NCI-H1694 (cell line): Measurements from ENCODE around the gene LEFTY2.
"Not testable (repeated sequence)": the region's sequence is repeated elsewhere in the genome, so short reads cannot be mapped to it uniquely, and the experiment has no call there.

Source experiments
- DNase-seq: peaks from one replicate; lab custom pipeline; 2025; lab: John Stamatoyannopoulos, UW

The LEFTY2 gene

GRCh38 chr1:225941187-225941941, at the start of gene LEFTY2:
Gene LEFTY2, minus strand, starts transcription at chr1:225941220. Its CDS starts 80 bp downstream, at chr1:225941140.
- no peak for DNase-seq

DNA sequence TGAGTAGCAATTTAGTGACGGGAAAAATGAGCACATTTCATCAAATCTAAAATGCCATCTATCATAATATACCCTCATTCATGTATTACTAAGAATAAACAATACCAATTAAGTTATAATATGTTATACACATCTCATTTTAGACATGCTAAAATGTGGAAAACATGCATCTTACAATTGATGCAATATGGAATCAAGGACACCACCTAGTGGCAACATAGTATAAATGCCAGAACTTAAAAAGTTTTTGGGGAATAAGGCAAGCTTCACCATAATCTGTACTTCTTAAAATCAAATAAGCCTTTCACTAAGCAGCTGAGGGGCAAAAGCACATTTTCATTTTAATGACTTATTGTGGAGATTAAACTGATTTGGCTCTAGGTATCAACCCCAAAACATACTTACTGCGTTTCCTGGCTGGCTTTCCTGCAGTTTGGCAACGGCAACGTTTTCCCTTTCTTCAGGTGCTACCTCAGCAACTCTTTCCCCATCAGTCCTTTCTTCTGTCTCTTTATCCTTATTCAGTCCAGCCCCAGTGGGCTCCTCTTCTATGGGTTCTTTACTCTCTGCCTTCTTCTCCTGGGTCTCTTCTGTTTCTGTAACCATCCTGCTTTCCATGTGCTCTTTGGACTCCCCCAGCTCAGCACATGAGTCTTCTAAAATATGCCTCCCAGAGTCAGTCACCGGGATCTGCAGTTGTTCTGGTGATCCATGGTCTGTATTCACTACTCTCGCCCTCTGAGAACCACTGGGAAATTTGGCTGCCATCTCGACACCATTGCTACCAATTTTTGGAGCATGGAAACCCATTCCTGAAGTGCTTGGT, 46.7 kb upstream of the LEFTY2 start:
- DNase-seq, result peak; percentile 40

GRCh38 chr1:225981714-225982113, 40.7 kb upstream of the LEFTY2 start:
- no peak for DNase-seq

DNA sequence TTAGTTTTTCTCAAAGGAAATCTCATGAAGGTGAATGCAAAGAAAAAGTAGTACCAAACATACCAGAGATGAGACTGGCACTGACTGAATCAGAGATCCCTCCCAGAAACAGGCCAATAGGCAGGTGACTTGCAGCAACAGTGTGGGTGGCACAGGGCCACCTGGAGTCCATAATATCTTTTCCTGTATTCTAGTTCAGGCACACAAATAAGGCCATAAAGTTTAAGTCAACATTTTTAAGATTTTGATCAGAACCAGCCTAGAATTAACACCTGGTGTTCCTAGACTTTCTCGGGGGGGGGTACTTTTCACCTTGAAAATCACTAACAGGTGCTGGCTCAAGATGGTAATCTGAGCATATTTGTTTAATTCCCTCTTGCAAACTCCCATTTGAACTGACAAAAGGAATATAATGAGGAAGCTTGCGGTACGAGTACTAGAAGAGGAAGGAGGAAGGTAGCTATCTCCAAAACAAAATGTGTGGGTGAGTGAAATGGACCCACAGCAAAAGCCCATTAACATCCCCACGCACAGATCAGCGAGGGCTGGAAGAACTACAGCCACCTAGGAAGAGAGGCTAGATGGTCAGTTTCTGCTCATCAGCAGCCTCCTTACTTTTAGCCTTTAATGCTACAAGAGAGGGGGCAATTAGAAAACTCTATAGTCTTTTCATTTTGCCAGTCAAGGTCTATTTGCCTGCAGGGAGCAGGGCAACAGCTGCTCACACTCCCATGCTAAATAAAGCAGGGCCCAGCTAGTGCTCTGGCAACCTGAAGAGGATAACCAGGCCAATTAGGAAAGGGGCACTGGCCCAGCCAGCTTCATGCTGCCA, 39.2 kb upstream of the LEFTY2 start:
- DNase-seq, result no peak

GRCh38 chr1:225979421-225979820, 38.4 kb upstream of the LEFTY2 start:
- no peak for DNase-seq

DNA sequence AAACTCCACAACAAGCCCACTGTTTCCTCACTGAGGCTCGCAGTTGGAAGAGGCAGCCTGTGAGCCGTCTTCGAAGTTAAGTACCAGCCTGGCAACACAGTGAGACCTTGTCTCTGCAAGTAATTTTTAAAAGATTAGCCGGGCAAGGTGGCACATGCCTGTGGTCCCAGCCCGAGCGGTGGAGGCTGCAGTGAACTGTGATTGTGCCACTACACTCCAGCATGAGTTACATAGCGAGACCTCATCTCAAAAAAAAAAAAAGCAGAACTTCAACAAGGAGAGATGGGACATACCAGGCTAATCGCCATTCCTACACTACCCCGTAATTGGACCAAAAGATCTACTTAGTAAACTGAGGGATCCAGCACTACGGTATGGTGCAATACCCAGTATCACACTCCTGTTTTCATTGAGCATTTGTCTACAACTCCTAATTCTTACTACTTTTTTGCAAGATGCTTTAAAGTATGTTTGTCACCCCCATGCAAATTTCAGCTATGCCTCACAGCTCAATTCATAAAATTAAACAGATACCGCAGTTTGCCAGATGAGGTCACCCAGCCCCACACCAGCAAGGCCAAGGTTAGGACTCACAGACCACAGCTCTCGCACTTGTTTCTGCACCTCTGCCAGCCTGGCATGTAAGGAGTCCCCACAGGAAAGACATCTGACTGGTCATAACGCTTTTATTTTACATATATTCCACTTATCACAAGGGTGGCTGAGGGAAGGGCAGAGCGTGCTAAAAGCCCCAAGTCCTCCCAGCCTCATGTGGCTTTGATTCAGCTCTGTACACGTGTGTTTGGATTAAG, 37.1 kb upstream of the LEFTY2 start:
- no peak for DNase-seq

- DNase-seq, result not testable (repeated sequence)
Observed at GRCh38 chr1:225975146-225975545, 34.1 kb upstream of the LEFTY2 start.

DNA sequence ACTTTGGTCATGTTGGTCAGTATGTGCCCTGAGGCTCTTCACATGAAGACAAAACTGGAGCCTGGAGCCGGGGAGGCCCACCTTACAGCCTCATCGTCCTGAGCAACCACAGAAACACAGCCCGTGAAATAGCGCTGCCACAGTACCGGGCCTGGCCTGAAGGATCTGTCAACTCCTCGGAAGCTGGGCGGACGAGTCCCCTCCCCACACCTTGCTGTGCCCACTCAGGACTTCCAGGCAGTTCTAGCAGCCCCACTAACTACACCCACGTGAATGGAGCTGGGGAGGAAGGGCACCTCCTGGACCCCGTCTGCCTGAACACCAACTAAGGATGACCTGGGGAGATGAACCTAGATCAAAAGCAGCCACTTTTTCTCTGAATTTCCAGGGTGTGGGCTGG, 33.4 kb upstream of the LEFTY2 start:
- DNase-seq, result no peak

GRCh38 chr1:225973158-225973557, 32.1 kb upstream of the LEFTY2 start:
- peak; percentile 89 for DNase-seq

DNA sequence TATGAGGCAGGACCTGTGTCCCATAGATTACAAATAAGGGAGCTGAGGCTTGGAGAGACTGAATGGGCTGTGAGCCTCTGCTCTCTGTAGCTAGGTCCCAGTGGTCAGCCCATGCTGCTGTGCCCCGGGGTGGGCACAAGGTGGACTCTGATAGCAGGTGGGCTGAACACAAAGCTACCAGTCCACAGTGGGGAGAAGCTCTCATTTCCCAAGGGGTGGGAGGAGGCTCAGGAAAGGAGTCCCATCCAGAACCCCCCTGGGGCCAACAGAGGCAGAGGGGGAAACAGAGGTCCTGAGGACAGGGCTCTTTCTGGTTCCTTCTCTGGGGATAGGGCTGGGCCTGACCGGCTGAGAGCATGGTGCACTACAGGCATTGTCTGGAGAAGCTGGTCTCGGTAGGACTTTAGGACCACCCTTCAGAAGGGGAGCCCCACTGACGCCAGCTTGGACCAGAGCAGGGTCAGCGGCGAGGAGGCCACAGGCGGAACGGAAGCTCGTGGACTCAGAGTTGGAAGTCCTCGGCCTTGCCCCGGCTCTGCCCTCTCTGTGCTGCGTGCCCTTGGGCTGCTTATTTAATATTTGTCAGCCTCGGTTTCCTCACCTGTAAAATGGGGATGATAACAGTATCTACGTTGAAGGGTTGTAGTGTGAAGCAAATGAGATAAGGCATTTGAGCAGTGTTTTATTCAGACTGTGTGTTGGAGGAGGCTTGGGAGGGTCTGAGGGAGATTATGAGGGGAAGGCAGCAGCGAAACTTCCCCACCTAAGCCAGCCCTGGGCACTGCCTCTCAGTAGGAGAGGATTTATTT, 31.5 kb upstream of the LEFTY2 start:
- no peak for DNase-seq

DNA sequence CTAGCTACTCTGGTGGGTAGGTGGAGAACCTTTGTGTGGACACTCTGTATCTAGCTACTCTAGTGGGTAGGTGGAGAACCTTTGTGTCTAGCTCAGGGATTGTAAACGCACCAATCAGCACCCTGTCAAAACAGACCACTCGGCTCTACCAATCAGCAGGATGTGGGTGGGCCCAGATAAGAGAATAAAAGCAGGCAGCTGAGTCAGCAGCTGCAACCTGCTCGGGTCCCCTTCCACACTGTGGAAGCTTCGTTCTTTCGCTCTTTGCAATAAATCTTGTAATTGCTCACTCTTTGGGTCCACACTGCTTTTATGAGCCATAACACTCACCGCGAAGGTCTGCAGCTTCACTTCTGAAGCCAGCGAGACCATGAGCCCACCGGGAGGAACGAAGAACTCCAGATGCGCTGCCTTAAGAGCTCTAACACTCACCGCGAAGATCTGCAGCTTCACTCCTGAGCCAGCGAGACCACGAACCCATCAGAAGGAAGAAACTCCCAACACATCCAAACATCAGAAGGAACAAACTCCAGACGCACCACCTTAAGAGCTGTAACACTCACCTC, 29.7 kb upstream of the LEFTY2 start:
- DNase-seq, result not testable (repeated sequence)

GRCh38 chr1:225969751-225970150, 28.7 kb upstream of the LEFTY2 start:
- DNase-seq, result not testable (repeated sequence)

GRCh38 chr1:225965231-225965630, 24.2 kb upstream of the LEFTY2 start:
- no peak for DNase-seq

DNA sequence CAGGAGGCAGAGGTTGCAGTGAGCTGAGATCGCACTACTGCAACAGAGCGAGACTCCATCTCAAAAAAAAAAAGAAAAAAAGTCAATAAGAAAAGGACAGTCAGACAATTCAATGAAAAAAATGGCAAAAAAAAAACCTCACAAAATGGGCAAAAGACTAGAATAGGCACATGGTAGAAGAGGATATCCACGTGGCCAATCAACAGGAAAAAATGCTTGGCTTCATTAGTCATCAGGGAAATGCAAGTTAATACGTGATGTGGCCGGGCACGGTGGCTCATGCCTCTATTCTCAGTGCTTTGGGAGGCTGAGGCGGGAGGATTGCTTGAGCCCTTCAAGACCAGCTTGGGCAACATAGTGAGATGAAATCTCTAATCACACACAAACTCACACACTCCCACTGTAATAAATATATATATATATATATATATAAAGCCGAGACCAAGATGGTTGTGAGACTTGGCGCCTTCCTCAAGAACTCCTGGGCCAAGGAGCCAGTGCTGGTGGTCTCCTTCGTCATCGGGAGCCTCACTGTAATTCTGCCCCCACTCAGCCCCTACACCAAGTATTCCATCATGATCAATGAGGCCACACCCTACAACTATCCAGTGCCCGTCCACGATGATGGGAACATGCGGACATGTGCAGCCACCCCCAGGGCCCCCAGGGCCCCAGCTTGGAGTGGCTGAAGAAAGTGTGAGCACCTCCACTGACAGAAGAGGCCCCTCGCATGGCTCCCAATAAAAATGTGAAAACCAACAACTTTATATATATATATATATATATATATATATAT, 22.9 kb upstream of the LEFTY2 start:
- DNase-seq, result no peak

DNA sequence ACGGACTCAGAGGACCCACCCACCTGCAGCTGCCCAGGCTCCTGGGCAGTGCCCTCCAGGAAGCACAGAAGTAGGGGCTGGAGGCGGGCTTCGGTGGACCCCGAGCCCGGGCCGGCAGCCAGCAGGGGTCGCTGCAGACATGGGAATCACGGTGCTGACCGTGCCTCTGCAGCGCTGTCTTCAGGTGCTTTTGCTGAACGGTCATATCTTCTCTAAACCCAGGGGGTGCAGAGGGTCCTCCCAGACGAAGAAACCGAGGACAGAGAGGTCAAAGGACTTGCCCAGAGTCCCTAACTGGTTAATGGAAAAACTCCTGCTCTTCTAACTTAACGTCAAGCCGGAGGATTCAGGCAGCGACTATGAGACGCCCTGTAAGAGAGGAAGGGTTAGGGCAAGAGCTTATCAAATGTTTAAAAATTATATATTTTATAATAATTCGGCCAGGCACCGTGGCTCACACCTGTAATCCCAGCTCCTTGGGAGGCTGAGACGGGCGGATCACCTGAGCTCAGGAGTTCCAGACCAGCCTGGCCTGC, 21.5 kb upstream of the LEFTY2 start:
- no peak for DNase-seq

- no peak for DNase-seq
Observed at GRCh38 chr1:225961659-225962439, 20.8 kb upstream of the LEFTY2 start.

- DNase-seq, result no peak
Observed at GRCh38 chr1:225958041-225958440, 17.0 kb upstream of the LEFTY2 start.

DNA sequence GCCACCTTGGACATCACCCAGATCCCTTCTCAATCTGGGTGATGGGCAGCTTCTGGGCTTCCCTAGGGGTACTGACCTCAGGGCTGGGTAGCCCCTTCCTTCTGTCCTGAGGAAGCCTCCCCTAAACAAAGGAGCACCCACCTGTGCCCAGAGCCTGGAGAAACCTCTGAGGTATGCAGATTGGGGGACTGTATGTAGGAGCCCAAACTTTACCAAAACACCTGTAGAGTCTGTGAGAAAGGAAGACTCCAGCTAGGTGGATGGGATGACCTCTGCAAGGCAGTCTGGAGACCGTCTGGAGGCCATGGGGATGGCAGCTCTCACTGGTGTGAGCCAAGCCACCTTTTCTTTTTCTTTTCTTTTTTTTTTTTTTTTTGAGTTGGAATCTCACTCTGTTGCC, 13.7 kb upstream of the LEFTY2 start:
- DNase-seq, result no peak
